Measurements from ENCODE around the gene BORCS8.

DNA sequence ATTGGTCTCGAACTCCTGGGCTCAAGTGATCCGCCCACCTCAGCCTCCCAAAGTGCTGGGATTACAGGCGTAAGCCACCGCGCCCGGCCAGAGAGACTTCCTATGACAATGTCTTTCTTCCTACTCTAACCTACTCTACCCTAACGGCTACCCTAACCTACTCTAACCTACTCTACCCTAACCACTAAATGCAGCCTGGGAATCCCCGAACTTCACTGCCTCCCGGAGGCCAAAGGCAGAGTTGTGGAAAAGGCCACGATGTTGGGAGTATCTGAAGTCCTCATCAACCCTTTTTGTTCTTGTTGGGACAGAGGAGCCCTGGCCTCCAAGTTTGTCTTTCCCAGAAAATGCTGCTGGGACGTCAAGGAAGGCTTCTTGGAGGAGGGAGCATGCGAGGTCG is 12.2 kb upstream of the BORCS8 start:
- TF ChIP-seq, protein P1, sequence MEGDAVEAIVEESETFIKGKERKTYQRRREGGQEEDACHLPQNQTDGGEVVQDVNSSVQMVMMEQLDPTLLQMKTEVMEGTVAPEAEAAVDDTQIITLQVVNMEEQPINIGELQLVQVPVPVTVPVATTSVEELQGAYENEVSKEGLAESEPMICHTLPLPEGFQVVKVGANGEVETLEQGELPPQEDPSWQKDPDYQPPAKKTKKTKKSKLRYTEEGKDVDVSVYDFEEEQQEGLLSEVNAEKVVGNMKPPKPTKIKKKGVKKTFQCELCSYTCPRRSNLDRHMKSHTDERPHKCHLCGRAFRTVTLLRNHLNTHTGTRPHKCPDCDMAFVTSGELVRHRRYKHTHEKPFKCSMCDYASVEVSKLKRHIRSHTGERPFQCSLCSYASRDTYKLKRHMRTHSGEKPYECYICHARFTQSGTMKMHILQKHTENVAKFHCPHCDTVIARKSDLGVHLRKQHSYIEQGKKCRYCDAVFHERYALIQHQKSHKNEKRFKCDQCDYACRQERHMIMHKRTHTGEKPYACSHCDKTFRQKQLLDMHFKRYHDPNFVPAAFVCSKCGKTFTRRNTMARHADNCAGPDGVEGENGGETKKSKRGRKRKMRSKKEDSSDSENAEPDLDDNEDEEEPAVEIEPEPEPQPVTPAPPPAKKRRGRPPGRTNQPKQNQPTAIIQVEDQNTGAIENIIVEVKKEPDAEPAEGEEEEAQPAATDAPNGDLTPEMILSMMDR (IDR thresholded peaks at IDR 0.05), result no peak
- no peak for TF ChIP-seq POLR2A (IDR thresholded peaks at IDR 0.05)

Measured in tibial nerve (tissue), 3 donors.